IMR-90 (cell line): ENCODE measurements around the gene ZNF23.

Experiments
- CEBPB ChIP-seq: IDR thresholded peaks from 2 replicates; pipeline ENCODE4 v1.6.1; 2012; ENCODE audit warnings: low read depth, low read length, improper control_type of control experiment
- NFE2L2 ChIP-seq: fragments of 150-350 bp; IDR thresholded peaks from 2 replicates; pipeline ENCODE4 v1.6.1; 2016; ENCODE audit warnings: low read depth, mild to moderate bottlenecking, low read length
- TF ChIP-seq, protein P1 (sequence below): conservative IDR thresholded peaks from 2 replicates; pipeline ENCODE4 v1.5.1; 2012; ENCODE audit warnings: mild to moderate bottlenecking, low read depth, low read length, improper control_type of control experiment

DNA sequence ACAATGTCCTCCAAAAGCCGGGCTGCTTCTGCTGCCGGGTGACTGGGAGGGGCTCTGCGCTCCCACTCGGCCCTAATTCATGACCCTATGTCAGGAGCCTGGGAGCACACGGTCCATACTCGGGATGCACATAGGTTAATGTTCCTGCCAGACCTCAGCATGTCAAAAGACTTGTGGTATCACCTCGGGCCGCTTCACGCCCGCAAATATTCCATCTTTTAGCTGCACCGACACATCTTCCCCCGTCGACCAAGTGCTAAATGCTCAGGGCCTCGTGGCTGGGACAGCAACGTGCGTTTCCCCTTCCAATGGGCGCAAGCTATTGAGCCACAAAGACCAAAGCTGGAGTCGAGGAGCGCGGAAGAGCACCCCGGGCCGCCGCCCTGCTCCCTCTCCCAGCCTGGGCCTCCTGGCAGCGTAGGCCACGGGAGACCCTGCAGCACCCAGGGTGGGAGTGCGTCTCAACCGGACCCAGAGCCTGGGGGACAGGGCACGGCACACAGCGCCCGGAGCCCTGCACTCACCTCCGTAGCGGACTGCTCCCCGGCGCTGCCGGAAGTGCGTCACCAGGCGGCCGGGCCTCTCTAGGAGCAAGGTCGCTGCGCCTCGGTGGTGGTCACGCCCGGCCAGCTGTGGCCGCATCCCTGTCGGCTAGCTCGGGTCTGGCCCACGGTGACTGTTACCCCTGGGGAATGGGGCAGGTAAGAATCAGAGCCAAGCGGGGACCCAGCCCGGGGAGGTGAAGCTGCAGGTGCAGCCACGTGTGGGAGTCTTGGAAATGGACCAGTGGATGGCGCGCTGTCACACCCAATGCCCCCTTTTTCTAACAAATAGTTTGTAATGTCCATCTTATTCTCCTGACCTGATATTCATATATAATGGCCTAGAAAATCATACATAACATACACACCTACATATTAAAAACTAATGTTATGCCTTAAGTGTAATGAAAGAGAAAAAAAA, at the start of gene ZNF23:
- TF ChIP-seq, protein P1, sequence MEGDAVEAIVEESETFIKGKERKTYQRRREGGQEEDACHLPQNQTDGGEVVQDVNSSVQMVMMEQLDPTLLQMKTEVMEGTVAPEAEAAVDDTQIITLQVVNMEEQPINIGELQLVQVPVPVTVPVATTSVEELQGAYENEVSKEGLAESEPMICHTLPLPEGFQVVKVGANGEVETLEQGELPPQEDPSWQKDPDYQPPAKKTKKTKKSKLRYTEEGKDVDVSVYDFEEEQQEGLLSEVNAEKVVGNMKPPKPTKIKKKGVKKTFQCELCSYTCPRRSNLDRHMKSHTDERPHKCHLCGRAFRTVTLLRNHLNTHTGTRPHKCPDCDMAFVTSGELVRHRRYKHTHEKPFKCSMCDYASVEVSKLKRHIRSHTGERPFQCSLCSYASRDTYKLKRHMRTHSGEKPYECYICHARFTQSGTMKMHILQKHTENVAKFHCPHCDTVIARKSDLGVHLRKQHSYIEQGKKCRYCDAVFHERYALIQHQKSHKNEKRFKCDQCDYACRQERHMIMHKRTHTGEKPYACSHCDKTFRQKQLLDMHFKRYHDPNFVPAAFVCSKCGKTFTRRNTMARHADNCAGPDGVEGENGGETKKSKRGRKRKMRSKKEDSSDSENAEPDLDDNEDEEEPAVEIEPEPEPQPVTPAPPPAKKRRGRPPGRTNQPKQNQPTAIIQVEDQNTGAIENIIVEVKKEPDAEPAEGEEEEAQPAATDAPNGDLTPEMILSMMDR = no peak
- TF ChIP-seq CEBPB = no peak
- no peak for TF ChIP-seq NFE2L2
